LNCaP clone FGC (cell line): ENCODE data around the gene DHX16.

Experiments used
- DNase-seq: peaks from one replicate; pipeline ENCODE4 v3.0.0-alpha.2; 2011; ENCODE audit warnings: low read depth
- H3K4me3 ChIP-seq: 2 replicates; pipeline ENCODE4 v1.5.1; 2011; ENCODE audit warnings: mild to moderate bottlenecking, low read depth, low read length, control low read depth
- CTCF ChIP-seq: IDR thresholded peaks from 2 replicates; pipeline ENCODE4 v1.5.1; 2012; ENCODE audit warnings: mild to moderate bottlenecking; ENCODE audit not compliant: control insufficient read depth, insufficient read depth; ENCODE audit errors: extremely low read depth

The DHX16 gene

GRCh38 chr6:30690403-30691207 is 17.8 kb upstream of the DHX16 start, which contains the start of gene NRM:
Gene NRM, minus strand, starts transcription at chr6:30690984. Its CDS starts 10 bp downstream, at chr6:30690974.
- peak within 1 kb of the TSS; percentile 68 for H3K4me3 ChIP-seq
- DNase-seq, result no peak
- TF ChIP-seq CTCF, result no peak

GRCh38 chr6:30689985-30690384 is 17.2 kb upstream of the DHX16 start:
- peak overlapping the region; percentile 68 for H3K4me3 ChIP-seq
- DNase-seq, result no peak
- no peak for TF ChIP-seq CTCF

GRCh38 chr6:30689022-30689865 is 16.4 kb upstream of the DHX16 start:
- no peak overlapping the region for H3K4me3 ChIP-seq
- DNase-seq, result no peak
- TF ChIP-seq CTCF, result no peak

- H3K4me3 ChIP-seq, result no peak overlapping the region
- no peak for TF ChIP-seq CTCF
- no peak for DNase-seq
These were observed 15.8 kb upstream of the DHX16 start for GRCh38 chr6:30688569-30688968.

- peak overlapping the region; percentile 71 for H3K4me3 ChIP-seq
- DNase-seq, result no peak
- TF ChIP-seq CTCF, result no peak
These were observed 15.0 kb upstream of the DHX16 start for GRCh38 chr6:30687659-30688431.

GRCh38 chr6:30686908-30687658 is 14.3 kb upstream of the DHX16 start:
- DNase-seq, result no peak
- H3K4me3 ChIP-seq, result peak overlapping the region; percentile 71
- no peak for TF ChIP-seq CTCF
